Measurements from ENCODE around the gene ABCB9. TPM values are rescaled to one million over a fixed set of nuclear protein-coding genes. Genes with fewer than 3 reads are reported as not detected.

The ABCB9 gene
- polyA plus RNA-seq, 1 experiment: 6.1 TPM

GRCh38 chr12:122978507-122978955 lies 12.3 kb upstream of the ABCB9 start:
- ChIA-PET CTCF (interaction anchor here (1.4 kb wide), 1 partner anchor 260 kb away, joined by 7 read pairs; no protein-coding TSS in a partner anchor), POLR2A (no interaction called here)
- H3K27me3 ChIP-seq (ENCODE audit: control insufficient read depth, insufficient read depth, low read length): no peaks in the 10 kb centered on the region
- DNase-seq (ENCODE audit: low read depth): no peak
- no peak overlapping the region for H3K4me3 ChIP-seq (ENCODE audit: low read depth, low read length)
- TF ChIP-seq, protein P1, sequence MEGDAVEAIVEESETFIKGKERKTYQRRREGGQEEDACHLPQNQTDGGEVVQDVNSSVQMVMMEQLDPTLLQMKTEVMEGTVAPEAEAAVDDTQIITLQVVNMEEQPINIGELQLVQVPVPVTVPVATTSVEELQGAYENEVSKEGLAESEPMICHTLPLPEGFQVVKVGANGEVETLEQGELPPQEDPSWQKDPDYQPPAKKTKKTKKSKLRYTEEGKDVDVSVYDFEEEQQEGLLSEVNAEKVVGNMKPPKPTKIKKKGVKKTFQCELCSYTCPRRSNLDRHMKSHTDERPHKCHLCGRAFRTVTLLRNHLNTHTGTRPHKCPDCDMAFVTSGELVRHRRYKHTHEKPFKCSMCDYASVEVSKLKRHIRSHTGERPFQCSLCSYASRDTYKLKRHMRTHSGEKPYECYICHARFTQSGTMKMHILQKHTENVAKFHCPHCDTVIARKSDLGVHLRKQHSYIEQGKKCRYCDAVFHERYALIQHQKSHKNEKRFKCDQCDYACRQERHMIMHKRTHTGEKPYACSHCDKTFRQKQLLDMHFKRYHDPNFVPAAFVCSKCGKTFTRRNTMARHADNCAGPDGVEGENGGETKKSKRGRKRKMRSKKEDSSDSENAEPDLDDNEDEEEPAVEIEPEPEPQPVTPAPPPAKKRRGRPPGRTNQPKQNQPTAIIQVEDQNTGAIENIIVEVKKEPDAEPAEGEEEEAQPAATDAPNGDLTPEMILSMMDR (IDR thresholded peaks at IDR 0.05; ENCODE audit: insufficient read depth, low read depth, low read length): no peak
- H3K36me3 ChIP-seq (ENCODE audit: control insufficient read depth, insufficient read depth, low read length): peaks cover 13% of the 10 kb centered on the region

DNA sequence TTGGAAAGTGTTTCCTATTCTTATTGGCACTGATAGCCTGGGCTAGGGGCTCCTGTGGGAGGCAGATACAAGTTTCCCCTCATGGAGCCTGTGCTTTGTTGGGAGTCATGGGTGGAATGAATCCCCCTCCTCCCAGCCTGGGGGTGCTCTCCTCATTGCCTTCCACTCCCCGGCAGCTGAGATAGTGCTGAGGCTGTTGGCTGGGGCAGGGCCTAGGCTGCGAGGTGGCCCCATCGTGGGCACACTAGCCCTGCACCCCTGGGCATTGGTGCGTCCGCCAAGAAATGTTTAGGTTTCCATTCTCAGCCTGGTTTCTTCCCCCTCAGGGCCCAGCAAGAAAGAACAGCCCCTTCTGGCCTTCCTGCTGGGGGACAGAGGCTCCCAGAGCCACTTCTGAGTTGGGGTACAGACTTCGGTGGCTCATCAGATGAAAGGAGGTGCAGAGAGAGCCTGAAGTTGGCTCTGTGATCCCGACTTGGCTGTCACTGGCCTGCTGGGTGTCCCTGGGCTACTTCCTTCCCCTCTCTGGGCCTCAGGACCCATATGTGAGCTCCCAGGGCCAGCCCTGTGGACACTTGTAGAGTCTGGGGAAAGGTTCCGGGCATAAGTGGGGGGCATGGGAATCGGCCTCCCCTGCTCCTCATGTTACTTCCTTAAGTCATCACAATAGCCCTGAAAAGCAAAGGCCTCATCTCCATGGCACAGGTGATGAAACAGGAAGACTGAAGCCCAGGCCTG lies 11.6 kb upstream of the ABCB9 start:
- H3K36me3 ChIP-seq (ENCODE audit: control insufficient read depth, insufficient read depth, low read length): peaks cover 11% of the 10 kb centered on the region
- POLR2A ChIA-PET: no interaction called here
- CTCF ChIA-PET: interaction anchor here (1.4 kb wide), 1 partner anchor 260 kb away, joined by 7 read pairs; no protein-coding TSS in a partner anchor
- TF ChIP-seq, protein P1 (IDR thresholded peaks at IDR 0.05; ENCODE audit: insufficient read depth, low read depth, low read length): no peak
- no peak overlapping the region for H3K4me3 ChIP-seq (ENCODE audit: low read depth, low read length)
- H3K27me3 ChIP-seq (ENCODE audit: control insufficient read depth, insufficient read depth, low read length): no peaks in the 10 kb centered on the region
- no peak for DNase-seq (ENCODE audit: low read depth)

DNA sequence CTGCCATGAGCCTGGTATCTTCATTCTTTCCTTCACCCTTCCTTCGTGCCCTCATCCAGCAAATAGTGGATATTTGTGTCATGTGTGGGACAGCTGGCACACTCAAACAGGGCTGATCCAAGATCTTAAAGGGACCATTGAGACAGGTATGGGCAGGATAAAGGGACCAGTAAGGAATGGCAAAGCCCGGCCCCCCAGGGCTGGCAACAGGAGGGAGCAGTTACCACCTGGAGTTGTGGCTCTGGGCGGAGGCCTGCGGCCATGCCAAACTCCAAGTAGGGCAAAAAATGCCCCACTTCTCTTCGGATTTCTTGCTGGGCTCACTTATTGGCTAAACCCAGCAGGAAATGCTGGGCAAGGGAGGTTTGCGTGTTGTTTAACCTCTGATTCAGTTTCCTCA lies 10.9 kb upstream of the ABCB9 start:
- DNase-seq (ENCODE audit: low read depth): no peak
- TF ChIP-seq, protein P1 (IDR thresholded peaks at IDR 0.05; ENCODE audit: insufficient read depth, low read depth, low read length): no peak
- Histone ChIP-seq H3K36me3 (ENCODE audit: control insufficient read depth, insufficient read depth, low read length) (peaks cover 10% of the 10 kb centered on the region), H3K4me3 (ENCODE audit: low read depth, low read length) (no peak overlapping the region), H3K27me3 (ENCODE audit: control insufficient read depth, insufficient read depth, low read length) (no peaks in the 10 kb centered on the region)
- ChIA-PET CTCF (no interaction called here), POLR2A (no interaction called here)

DNA sequence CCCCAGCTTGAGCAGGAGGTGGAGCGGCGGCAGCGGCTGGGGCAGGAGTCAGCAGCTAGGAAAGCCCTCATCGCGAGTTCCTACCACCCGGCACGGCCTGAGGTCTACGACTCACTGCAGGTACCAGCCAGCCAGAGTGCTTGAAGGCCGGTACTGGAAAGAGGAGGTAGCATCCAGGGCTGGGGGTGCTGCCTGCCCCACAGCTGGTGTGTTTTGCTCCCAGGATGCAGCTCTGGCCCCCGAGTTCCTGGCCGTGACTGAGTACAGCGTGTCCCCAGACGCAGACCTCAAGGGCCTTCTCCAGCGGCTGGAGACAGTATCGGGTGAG lies 10.3 kb upstream of the ABCB9 start:
- ChIA-PET POLR2A (interaction anchor here (0.6 kb wide), 1 partner anchor 42 kb away, joined by 7 read pairs; no protein-coding TSS in a partner anchor), CTCF (interaction anchor here (2.4 to 3.0 kb wide), 3 partner anchors 116 to 262 kb away, joined by 8 to 13 read pairs (median 13); partner anchors contain the start of gene MTRFR)
- no peaks in the 10 kb centered on the region for H3K27me3 ChIP-seq (ENCODE audit: control insufficient read depth, insufficient read depth, low read length)
- TF ChIP-seq, protein P1 (IDR thresholded peaks at IDR 0.05; ENCODE audit: insufficient read depth, low read depth, low read length): no peak
- no peak overlapping the region for H3K4me3 ChIP-seq (ENCODE audit: low read depth, low read length)
- H3K36me3 ChIP-seq (ENCODE audit: control insufficient read depth, insufficient read depth, low read length): peaks cover 7% of the 10 kb centered on the region
- no peak for DNase-seq (ENCODE audit: low read depth)

DNA sequence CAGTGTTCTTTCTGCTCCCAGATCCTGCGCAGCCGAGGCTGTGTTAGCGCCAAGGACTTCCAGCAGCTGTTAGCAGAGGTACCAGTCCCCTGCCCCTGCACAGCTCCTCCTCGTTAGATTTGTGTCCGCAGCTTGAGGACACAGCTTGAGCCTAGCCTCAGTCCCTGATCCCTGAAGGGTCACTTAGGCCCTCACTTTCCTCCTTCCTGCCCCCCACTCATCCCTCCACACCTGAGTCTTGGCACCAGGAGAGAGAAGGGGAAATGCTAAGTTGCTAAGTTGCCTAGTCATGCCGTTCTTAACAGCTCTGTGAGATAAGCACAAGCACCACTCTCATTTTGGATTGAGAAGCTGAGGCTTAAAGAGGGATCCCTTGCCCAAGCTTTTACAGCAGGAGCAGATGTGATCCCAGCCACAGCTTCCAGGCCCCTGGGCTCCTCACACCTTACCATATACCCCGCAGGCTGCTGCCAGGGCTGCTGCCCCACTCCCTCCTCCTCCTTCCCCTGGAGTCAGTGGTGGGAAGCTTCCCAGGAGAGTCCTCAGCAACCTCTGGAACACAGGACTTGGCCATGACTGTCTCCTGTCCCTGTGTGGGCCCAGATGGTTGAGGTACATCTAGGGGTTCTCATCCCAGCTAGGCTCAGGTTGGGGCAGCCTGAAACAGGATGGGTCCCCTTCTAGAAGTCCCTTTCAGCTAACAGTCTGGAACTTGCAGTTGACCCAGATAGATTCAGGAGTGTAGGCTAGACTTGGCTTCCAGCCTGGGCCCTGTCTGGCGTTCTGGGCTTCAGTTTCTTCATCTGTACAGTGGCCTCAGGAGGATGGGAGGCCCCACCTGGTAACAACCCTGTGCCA lies 9.8 kb upstream of the ABCB9 start:
- CTCF ChIA-PET: interaction anchor here (0.7 to 3.0 kb wide), 4 partner anchors 23 to 262 kb away, joined by 3 to 13 read pairs (median 10); partner anchors contain the start of gene MTRFR
- TF ChIP-seq, protein P1 (IDR thresholded peaks at IDR 0.05; ENCODE audit: insufficient read depth, low read depth, low read length): no peak
- DNase-seq (ENCODE audit: low read depth): no peak
- H3K36me3 ChIP-seq (ENCODE audit: control insufficient read depth, insufficient read depth, low read length): peaks cover 7% of the 10 kb centered on the region
- POLR2A ChIA-PET: interaction anchor here (0.6 to 0.8 kb wide), 2 partner anchors 43 to 257 kb away, joined by 3 to 7 read pairs; partner anchors contain the start of genes MPHOSPH9 and MTRFR
- peak overlapping the region; percentile 97 for H3K4me3 ChIP-seq (ENCODE audit: low read depth, low read length)
- H3K27me3 ChIP-seq (ENCODE audit: control insufficient read depth, insufficient read depth, low read length): no peaks in the 10 kb centered on the region
